Prostate gland (tissue), 2 donors: ENCODE data around the gene TPST1.

Experiments
- CTCF ChIP-seq, 4 experiments: fragments of 200-600 bp in 2 of 4; fragments of 450-650 bp in 2 of 4; sonication (generic) in 2 of 4; IDR thresholded peaks; 1 replicate in 3 of 4; 2 replicates in 1 of 4; pipeline ENCODE4 v1.5.1; 2016 to 2019; ENCODE audit warnings: antibody characterized with exemption in 4 of 4, mild to moderate bottlenecking in 2 of 4, moderate library complexity in 2 of 4
- POLR2A ChIP-seq: fragments of 450-650 bp; IDR thresholded peaks from one replicate; pipeline ENCODE4 v1.6.1; 2016; ENCODE audit warnings: antibody characterized with exemption, mild to moderate bottlenecking
- POLR2AphosphoS5 ChIP-seq: sonication (generic); formaldehyde crosslinking; IDR thresholded peaks from one replicate; pipeline ENCODE4 v1.6.1; 2017; ENCODE audit warnings: antibody characterized with exemption

- TF ChIP-seq CTCF (IDR thresholded peaks at IDR 0.05) = no peak
- no peak for TF ChIP-seq POLR2A
- no peak for TF ChIP-seq POLR2AphosphoS5
These were observed 121.5 kb downstream of the TPST1 start for GRCh38 chr7:66326501-66327215.
